Ishikawa (cell line): ENCODE results near the gene PRCC.

ENCODE experiments used
- CEBPB ChIP-seq: IDR thresholded peaks from 2 replicates; pipeline ENCODE4 v1.6.1; 2012
- CREB1 ChIP-seq: IDR thresholded peaks from 2 replicates; pipeline ENCODE4 v1.6.1; 2012; ENCODE audit warnings: low read depth
- EGR1 ChIP-seq: IDR thresholded peaks from 2 replicates; pipeline ENCODE4 v1.6.1; 2012
- EP300 ChIP-seq: IDR thresholded peaks from 2 replicates; pipeline ENCODE4 v1.6.1; 2012; ENCODE audit warnings: borderline replicate concordance
- NFIC ChIP-seq: IDR thresholded peaks from 2 replicates; pipeline ENCODE4 v1.6.1; 2012
- RAD21 ChIP-seq: IDR thresholded peaks from 2 replicates; pipeline ENCODE4 v1.6.1; 2012; ENCODE audit warnings: low read depth
- REST ChIP-seq: IDR thresholded peaks from 2 replicates; pipeline ENCODE4 v1.6.1; 2012; ENCODE audit warnings: low read depth, mild to moderate bottlenecking
- TAF1 ChIP-seq: IDR thresholded peaks from 2 replicates; pipeline ENCODE4 v1.6.1; 2012; ENCODE audit warnings: low read depth, mild to moderate bottlenecking
- TEAD4 ChIP-seq: IDR thresholded peaks from 2 replicates; pipeline ENCODE4 v1.6.1; 2012
- USF1 ChIP-seq: IDR thresholded peaks from 2 replicates; pipeline ENCODE4 v1.6.1; 2012
- YY1 ChIP-seq: IDR thresholded peaks from 2 replicates; pipeline ENCODE4 v1.6.1; 2012; ENCODE audit warnings: low read depth
- ZBTB7A ChIP-seq: IDR thresholded peaks from 2 replicates; pipeline ENCODE4 v1.6.1; 2012; ENCODE audit warnings: low read depth
- TF ChIP-seq, protein P1 (sequence below): IDR thresholded peaks from 2 replicates; pipeline ENCODE4 v1.6.1; 2012

Gene PRCC

DNA sequence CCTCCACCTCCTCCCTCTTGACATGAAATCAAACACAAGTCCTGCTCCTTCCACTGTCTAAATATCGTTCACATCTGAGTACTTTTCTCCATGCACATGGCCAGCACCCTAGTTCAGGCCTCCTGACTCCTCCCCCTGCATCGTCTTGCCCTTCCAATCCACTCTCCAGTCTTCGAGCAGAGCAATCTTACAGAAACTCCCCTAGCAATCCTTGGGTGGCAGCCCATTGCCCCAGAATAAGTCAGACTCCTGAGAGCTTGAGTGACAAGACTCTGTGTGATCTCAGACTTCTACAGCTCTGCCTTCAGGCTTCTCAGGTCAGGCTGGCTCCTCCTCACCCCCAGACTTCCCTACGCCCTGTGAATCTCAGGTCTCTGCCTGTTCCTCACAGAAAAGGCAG lies 43.8 kb downstream of the PRCC start:
- TF ChIP-seq, protein P1, sequence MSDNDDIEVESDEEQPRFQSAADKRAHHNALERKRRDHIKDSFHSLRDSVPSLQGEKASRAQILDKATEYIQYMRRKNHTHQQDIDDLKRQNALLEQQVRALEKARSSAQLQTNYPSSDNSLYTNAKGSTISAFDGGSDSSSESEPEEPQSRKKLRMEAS: no peak
- TF ChIP-seq NFIC: no peak
- TF ChIP-seq CREB1: no peak
- TF ChIP-seq EGR1: no peak
- no peak for TF ChIP-seq USF1
- TF ChIP-seq ZBTB7A: no peak

- TF ChIP-seq RAD21 (no peak), CEBPB (no peak), YY1 (no peak), USF1 (no peak), ZBTB7A (no peak), NFIC (no peak), REST (no peak), EP300 (no peak), TEAD4 (no peak)
- TF ChIP-seq, protein P1: no peak
Measured at GRCh38 chr1:156812293-156812990, 45.1 kb downstream of the PRCC start.

DNA sequence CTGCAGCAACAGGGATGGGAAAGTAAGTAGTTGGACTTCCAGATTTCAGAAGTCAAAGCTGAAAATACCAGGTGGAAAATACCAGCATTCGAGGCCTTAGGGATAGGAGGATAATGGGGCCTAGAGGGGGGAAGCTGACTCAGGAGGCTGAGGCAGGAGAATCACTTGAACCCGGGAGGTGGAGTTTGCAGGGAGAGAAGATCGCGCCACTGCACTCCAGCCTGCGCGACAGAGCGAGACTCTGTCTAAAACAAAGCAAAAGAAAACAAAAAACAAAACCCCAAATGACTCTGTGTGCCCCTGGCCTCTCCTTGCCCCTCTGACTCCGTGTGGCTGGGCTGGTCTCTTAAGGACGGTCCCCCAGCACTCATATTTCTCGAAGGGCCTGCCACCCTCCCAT lies 46.0 kb downstream of the PRCC start:
- no peak for TF ChIP-seq YY1
- TF ChIP-seq USF1: no peak
- no peak for TF ChIP-seq CEBPB
- no peak for TF ChIP-seq TAF1
- TF ChIP-seq EGR1: no peak
- no peak for TF ChIP-seq NFIC
- no peak for TF ChIP-seq EP300
- TF ChIP-seq ZBTB7A: no peak
- no peak for TF ChIP-seq TEAD4
- TF ChIP-seq, protein P1: no peak

GRCh38 chr1:156813750-156814570 lies 46.6 kb downstream of the PRCC start:
- TF ChIP-seq, protein P1: peak; percentile 99
- peak; percentile 76 for TF ChIP-seq EGR1
- peak; percentile 25; the same call in 1 of the 2 replicates for TF ChIP-seq ZBTB7A
- TF ChIP-seq USF1: peak; percentile 88
- TF ChIP-seq REST: no peak
- peak; percentile 24; the same call in 1 of the 2 replicates for TF ChIP-seq RAD21
- TF ChIP-seq YY1: no peak

GRCh38 chr1:156814571-156815260 lies 47.4 kb downstream of the PRCC start:
- no peak for TF ChIP-seq USF1
- TF ChIP-seq EGR1: no peak
- TF ChIP-seq YY1: no peak
- no peak for TF ChIP-seq RAD21
- no peak for TF ChIP-seq CREB1
- TF ChIP-seq, protein P1: no peak
